Mesodermal cell (in vitro differentiated cells): ENCODE data around the gene PLXNA4.

Experiments used
- H3K27ac ChIP-seq: 2 replicates; pipeline ENCODE4 v1.7.0; 2013; ENCODE audit warnings: mild to moderate bottlenecking, low read depth, low read length, moderate library complexity; ENCODE audit not compliant: severe bottlenecking
- H3K36me3 ChIP-seq: 2 replicates; pipeline ENCODE4 v1.7.1; 2013; ENCODE audit warnings: mild to moderate bottlenecking, low read length, moderate library complexity; ENCODE audit not compliant: control insufficient read depth, insufficient read depth
- H3K4me1 ChIP-seq: one replicate; pipeline ENCODE4 v1.7.1; 2013; ENCODE audit warnings: mild to moderate bottlenecking, low read length; ENCODE audit not compliant: insufficient read depth, control insufficient read depth, poor library complexity, severe bottlenecking
- H3K4me3 ChIP-seq: 2 replicates; pipeline ENCODE4 v1.7.0; 2013; ENCODE audit warnings: low read length, control low read depth, mild to moderate bottlenecking; ENCODE audit not compliant: insufficient read depth, poor library complexity, severe bottlenecking; ENCODE audit errors: extremely low read depth
- H3K9me3 ChIP-seq: 2 replicates; pipeline ENCODE4 v1.7.1; 2013; ENCODE audit warnings: mild to moderate bottlenecking, low read length, moderate library complexity; ENCODE audit not compliant: control insufficient read depth
- WGBS, 2 experiments: methylation state at CpG; one replicate each; pipeline ENCODE4 v1.1.5; 2013; ENCODE audit warnings: missing lambda C conversion rate in 2 of 2; ENCODE audit not compliant: insufficient coverage in 2 of 2; 5-methylcytosine and 5-hydroxymethylcytosine counted together

PLXNA4 gene

DNA sequence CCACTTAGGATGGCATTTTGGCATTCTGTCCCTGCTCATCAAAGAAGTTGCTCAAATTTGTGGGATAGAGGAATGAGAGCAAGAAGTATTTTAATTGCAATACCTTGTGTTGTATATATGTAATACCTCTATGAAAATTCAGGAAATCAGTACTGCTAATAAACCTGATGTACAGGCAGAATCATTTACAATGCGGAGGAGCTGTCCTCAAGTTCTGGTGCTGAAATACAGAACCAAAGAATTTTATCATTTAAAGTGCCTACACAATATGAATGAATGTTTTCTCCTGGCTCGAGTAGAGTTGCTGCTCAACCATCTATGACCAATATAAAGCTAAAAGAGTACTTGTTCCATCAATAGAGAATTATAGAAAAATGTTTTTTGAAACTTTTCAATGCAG, 305.8 kb downstream of the PLXNA4 start:
- no peaks in the 10 kb centered on the region for H3K9me3 ChIP-seq
- no CpG with 5 or more reads among the region's 2 CpGs for WGBS, 2 experiments
- no peaks in the 10 kb centered on the region for H3K4me1 ChIP-seq
- H3K27ac ChIP-seq: no peak overlapping the region
- no peak overlapping the region for H3K4me3 ChIP-seq
- no peaks in the 10 kb centered on the region for H3K36me3 ChIP-seq

- H3K4me3 ChIP-seq: no peak overlapping the region
- no peak overlapping the region for H3K27ac ChIP-seq
- WGBS, 2 experiments: 40 to 57% methylated on average over 1 to 2 of the region's 5 CpGs
- no peaks in the 10 kb centered on the region for H3K9me3 ChIP-seq
- no peaks in the 10 kb centered on the region for H3K4me1 ChIP-seq
- H3K36me3 ChIP-seq: no peaks in the 10 kb centered on the region
Observed at GRCh38 chr7:132269718-132270117, 306.6 kb downstream of the PLXNA4 start.

DNA sequence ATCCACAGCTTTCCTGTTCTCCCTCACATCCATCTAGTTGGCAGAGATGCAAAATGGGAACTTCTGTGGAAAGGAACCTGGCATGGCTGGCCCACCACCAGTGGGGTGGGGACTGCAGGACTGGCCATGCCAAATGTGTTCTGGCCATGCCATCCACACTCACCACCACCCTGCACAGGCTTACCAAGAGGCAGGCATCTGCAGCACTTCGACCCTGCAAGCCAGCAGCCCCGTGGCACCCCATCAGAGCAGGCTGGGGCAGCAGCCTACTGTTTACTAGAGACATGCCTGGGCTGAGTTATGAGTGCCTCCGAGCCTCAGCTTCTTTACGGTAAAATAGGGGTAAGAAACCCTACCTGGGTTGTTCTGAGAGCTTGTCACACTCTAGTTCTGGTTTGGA, 313.1 kb downstream of the PLXNA4 start:
- no peaks in the 10 kb centered on the region for H3K36me3 ChIP-seq
- 85 to 100% methylated on average over 2 of the region's 4 CpGs for WGBS, 2 experiments
- H3K4me1 ChIP-seq: no peaks in the 10 kb centered on the region
- H3K9me3 ChIP-seq: no peaks in the 10 kb centered on the region
- no peak overlapping the region for H3K4me3 ChIP-seq
- no peak overlapping the region for H3K27ac ChIP-seq

DNA sequence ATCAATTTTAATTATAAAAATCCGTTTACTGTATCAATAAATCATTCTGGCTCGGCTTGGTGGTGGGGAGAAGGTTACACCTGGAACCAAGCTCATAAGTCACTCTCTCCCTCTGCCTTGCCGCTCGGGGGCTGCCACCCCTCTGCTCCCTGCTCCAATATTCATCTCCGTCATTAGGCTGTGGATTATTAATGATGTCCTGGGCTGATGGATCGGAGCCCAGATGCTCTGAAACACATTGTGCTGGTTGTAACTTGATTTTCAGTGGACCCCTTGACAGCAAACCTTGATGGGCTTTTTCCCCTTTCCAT, 314.2 kb downstream of the PLXNA4 start:
- 100% methylated on average over 1 to 4 of the region's 6 CpGs for WGBS, 2 experiments

GRCh38 chr7:132261327-132262159, 314.7 kb downstream of the PLXNA4 start:
- Histone ChIP-seq H3K36me3 (no peaks in the 10 kb centered on the region), H3K27ac (no peak overlapping the region), H3K9me3 (no peaks in the 10 kb centered on the region), H3K4me3 (no peak overlapping the region), H3K4me1 (no peaks in the 10 kb centered on the region)
- 92 to 98% methylated on average over 6 to 7 of the region's 10 CpGs for whole genome bisulfite sequencing, 2 experiments

More for the DNA sequence above, 314.2 kb downstream of the PLXNA4 start:
- H3K9me3 ChIP-seq: no peaks in the 10 kb centered on the region
- H3K4me3 ChIP-seq: no peak overlapping the region
- no peaks in the 10 kb centered on the region for H3K4me1 ChIP-seq
- no peaks in the 10 kb centered on the region for H3K36me3 ChIP-seq
- no peak overlapping the region for H3K27ac ChIP-seq

DNA sequence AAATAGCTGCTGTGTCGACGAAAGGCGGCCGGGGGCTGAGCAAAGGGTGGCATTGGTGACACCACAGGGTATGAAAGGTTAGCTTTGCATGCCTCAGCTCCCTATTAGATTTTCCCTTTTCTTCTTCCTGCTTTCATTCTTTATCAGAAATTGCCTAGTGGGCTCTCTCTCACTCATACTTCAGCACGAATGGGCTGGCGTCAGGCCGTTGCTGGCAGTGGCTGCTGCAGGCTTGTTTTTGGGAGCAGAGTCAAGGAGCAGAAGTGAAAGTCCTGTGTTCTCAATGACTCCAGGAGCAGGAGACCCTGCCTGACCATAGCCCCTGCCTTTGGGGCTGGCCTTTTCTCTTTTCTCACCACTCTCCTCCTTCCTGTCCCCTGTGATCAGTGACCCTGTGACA, 318.0 kb downstream of the PLXNA4 start:
- no peak overlapping the region for H3K4me3 ChIP-seq
- H3K4me1 ChIP-seq: no peaks in the 10 kb centered on the region
- H3K9me3 ChIP-seq: no peaks in the 10 kb centered on the region
- 96 to 100% methylated on average over 4 of the region's 7 CpGs for WGBS, 2 experiments
- H3K27ac ChIP-seq: no peak overlapping the region
- H3K36me3 ChIP-seq: no peaks in the 10 kb centered on the region

GRCh38 chr7:132257253-132257652, 319.0 kb downstream of the PLXNA4 start:
- WGBS, 2 experiments: 83 to 100% methylated on average over 1 of the region's 1 CpG
- no peaks in the 10 kb centered on the region for H3K4me1 ChIP-seq
- no peaks in the 10 kb centered on the region for H3K9me3 ChIP-seq
- H3K4me3 ChIP-seq: no peak overlapping the region
- no peak overlapping the region for H3K27ac ChIP-seq
- H3K36me3 ChIP-seq: no peaks in the 10 kb centered on the region

- no peaks in the 10 kb centered on the region for H3K36me3 ChIP-seq
- H3K4me1 ChIP-seq: no peaks in the 10 kb centered on the region
- H3K4me3 ChIP-seq: no peak overlapping the region
- H3K27ac ChIP-seq: no peak overlapping the region
- H3K9me3 ChIP-seq: no peaks in the 10 kb centered on the region
- WGBS, 2 experiments: 82 to 83% methylated on average over 5 of the region's 6 CpGs
Observed at GRCh38 chr7:132256721-132257212, 319.5 kb downstream of the PLXNA4 start.

DNA sequence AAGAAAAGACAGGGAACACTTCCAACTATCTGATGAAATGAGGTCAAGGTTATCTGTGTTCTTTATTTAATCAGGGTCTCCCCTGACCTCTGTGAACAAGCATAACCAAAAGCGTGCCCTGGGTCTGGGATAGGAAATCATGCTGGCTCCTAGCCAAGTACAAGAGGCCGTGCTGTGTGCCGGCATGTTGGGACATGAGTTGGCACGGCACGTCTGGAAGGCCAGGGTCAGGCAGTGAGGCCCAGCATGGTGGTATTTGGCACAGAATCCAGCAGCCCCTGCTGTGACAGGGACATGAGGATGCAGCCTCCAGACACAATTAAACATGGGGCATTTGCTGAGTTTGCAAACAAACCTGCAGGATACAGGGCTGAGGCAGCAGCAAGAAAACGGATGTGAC, 320.4 kb downstream of the PLXNA4 start:
- Histone ChIP-seq H3K27ac (no peak overlapping the region), H3K4me3 (no peak overlapping the region), H3K4me1 (peaks cover 4% of the 10 kb centered on the region), H3K9me3 (no peaks in the 10 kb centered on the region), H3K36me3 (no peaks in the 10 kb centered on the region)
- 82% methylated on average over 6 of the region's 6 CpGs for WGBS, 2 experiments

DNA sequence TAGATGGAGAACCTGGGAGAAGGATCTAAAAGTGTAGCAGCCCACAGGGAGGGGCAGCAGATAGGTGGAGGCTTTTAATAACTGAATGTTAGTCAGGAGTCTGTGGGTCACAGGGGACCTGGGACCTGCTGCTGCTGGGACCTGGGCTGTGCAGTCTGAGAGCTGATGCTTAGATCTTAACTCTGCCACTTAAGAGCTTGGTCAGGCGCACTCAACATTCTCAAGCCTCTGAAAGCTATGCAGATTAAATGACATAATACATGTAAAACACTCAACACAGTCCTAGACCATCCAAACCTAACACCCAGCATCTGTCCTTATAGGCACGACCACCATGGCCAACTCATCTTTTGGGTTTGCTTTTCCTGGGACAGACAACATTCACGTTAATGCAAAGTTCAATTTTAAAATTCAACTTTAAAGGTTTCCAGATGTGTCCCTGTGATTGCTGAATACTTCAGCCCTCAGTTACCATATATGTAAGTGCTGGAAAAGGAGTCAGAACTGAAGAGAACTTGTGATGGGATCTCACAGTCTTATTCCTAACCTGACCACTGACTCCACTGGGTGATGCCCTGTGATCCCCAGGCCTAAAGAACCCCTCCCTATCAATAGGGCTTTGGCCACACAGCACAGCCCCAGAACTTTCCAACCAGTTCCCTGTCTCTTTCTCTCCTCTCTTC, 321.0 kb downstream of the PLXNA4 start:
- Histone ChIP-seq H3K4me1 (peaks cover 8% of the 10 kb centered on the region), H3K9me3 (no peaks in the 10 kb centered on the region), H3K36me3 (no peaks in the 10 kb centered on the region), H3K4me3 (no peak overlapping the region), H3K27ac (no peak overlapping the region)
- 85 to 96% methylated on average over 2 of the region's 3 CpGs for WGBS, 2 experiments

DNA sequence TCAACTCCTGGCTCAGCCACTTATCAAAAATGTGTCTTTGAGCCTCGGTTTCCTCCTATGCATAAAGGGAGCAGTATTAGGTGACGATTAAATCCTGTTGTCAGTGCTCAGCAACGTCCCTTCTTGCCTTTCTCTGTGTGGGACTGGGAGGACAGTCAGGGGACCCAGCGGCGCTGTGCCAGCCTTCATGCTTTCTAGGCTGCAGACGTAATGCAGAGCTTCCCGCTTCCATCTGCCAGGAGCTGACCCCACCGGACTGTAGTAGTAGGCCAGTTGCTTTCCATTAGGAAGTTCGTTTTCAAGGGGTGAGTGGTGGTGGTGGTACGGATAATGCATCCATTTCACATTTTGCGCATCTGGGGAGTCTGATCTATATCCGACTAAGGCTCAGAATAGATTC, 321.8 kb downstream of the PLXNA4 start:
- Histone ChIP-seq H3K36me3 (no peaks in the 10 kb centered on the region), H3K9me3 (no peaks in the 10 kb centered on the region), H3K4me3 (no peak overlapping the region), H3K27ac (no peak overlapping the region), H3K4me1 (peaks cover 8% of the 10 kb centered on the region)
- WGBS, 2 experiments: 87 to 89% methylated on average over 4 to 8 of the region's 12 CpGs
